Left colon (tissue), 2 donors: ENCODE data around the gene DDB1. TPM values are rescaled to one million over a fixed set of nuclear protein-coding genes. Genes with fewer than 3 reads are reported as not detected.
"Not testable (repeated sequence)": the region's sequence is repeated elsewhere in the genome, so short reads cannot be mapped to it uniquely, and the experiment has no call there.

Experiments used
- ATAC-seq: fragments of 200-7000 bp; cut with Tn5 transposase; one replicate; pipeline ENCODE4 v1.9.1; 2020; ENCODE audit warnings: mild to moderate bottlenecking, moderate library complexity
- DNase-seq, 2 donors: peaks; one replicate each; pipeline ENCODE4 v3.0.0-alpha.2; 2020
- intact Hi-C, 2 donors: fragments of 100-400 bp; cut with DNase I in 1 of 2; cut with micrococcal nuclease in 1 of 2; formaldehyde crosslinking; loops; one replicate each; pipeline versions ENCODE4 v1.11.2 to v1.14.0; 2022; cut with DNase I, micrococcal nuclease
- total RNA-seq, 2 donors: library from RNA; stranded (reverse); fragmentation: NEBNext Ultra II Directional; extraction: Animal tissue kit (Norgen Biotek cat#: 25700); gene quantifications; one replicate each; pipeline ENCODE4 v1.2.1, GENCODE V29; 2021
- donor health status: DM: no; HTN: no; CAD: no.
- donor health status: DM: yes; HTN: yes; CAD: no.

The DDB1 gene
- total RNA-seq, 2 donors from 2014 or later = 138 to 149 TPM

DNA sequence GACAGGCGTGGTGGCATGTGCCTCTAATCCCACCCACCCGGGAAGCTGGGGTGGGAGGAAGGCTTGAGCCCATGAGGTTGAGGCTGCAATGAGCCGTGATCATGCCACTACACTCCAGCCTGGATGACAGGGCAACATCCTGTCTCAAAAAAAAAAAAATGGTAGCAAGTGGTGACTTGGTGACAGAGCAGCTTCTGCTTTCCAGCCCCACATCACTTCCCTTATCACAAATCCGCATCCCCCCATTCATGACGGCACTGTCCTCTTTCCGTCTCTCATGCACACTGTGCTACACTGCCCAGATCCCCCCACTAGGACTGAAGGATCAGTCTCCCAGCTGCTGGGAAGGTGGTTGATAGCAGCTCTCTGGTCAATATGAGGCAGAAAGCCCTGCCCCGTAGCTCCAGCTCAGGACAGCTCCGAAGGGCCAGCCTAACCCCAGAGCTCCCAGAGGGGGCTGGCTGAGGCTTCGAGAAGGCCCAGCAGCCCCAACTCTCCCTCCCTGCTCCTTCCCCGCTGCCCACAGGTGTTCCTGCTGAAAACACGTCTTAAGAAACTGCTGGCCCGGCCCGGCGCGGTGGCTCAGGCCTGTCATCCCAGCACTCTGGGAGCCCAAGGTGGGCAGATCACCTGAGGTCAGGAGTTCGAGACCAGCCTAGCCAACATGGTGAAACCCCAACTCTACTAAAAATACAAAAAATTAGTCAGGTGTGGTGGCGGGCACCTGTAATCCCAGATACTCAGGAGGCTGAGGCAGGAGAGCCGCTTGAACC lies 76.0 kb downstream of the DDB1 start:
- ATAC-seq = no peak
- DNase-seq = no peak
- intact Hi-C loops = loop anchor here in 1 of 2 donors (10.0 kb wide), 1 partner anchor 128 kb away; no protein-coding TSS in a partner anchor

- intact Hi-C loops = loop anchor here in 1 of 2 donors (10.0 kb wide), 1 partner anchor 130 kb away; no protein-coding TSS in a partner anchor
- DNase-seq = peak; percentile 38 to 57
- ATAC-seq = peak; percentile 95
Measured at GRCh38 chr11:61254403-61255025, 78.4 kb downstream of the DDB1 start.

GRCh38 chr11:61252332-61252731 lies 80.6 kb downstream of the DDB1 start:
- intact Hi-C loops = loop anchor here in 1 of 2 donors (10.0 kb wide), 1 partner anchor 132 kb away; no protein-coding TSS in a partner anchor
- not testable (repeated sequence) for ATAC-seq, DNase-seq

GRCh38 chr11:61250796-61251765 lies 81.8 kb downstream of the DDB1 start:
- ATAC-seq, DNase-seq: not testable (repeated sequence)
- intact Hi-C loops = loop anchor here in 1 of 2 donors (10.0 kb wide), 1 partner anchor 134 kb away; no protein-coding TSS in a partner anchor

Other genes starting within 250 kb of the DDB1 start
- 1 to 10 TPM in 1 of 2 donors, under 1 TPM in 1; 0.21 to 1.0 TPM for gene CD5, start 230.6 kb downstream of the DDB1 start, total RNA-seq
- gene VPS37C, start 171.7 kb downstream of the DDB1 start, total RNA-seq = 10 to 100 TPM; 25.4 to 27.3 TPM
- gene PGA3, start 129.6 kb downstream of the DDB1 start, total RNA-seq = not detected
- gene PGA4, start 110.8 kb downstream of the DDB1 start, total RNA-seq = under 1 TPM; 0.14 to 0.52 TPM
- gene PGA5, start 91.9 kb downstream of the DDB1 start, total RNA-seq = under 1 TPM in 1 of 2 donors, not detected in 1; 0.22 TPM
- gene VWCE, start 37.8 kb downstream of the DDB1 start, total RNA-seq = under 1 TPM; 0.36 to 0.76 TPM
- 10 to 100 TPM; 58.5 to 61.5 TPM for gene TKFC, start 123 bp upstream of the DDB1 start, total RNA-seq
- gene CYB561A3, start 28.8 kb upstream of the DDB1 start, total RNA-seq = 10 to 100 TPM; 80.6 to 80.8 TPM
- gene TMEM138, start 29.3 kb upstream of the DDB1 start, total RNA-seq = 10 to 100 TPM; 33.9 to 40.5 TPM
- gene TMEM216, start 59.5 kb upstream of the DDB1 start, total RNA-seq = 1 to 10 TPM; 7.9 to 8.5 TPM
- gene CPSF7, start 96.9 kb upstream of the DDB1 start, total RNA-seq = 10 to 100 TPM; 58.1 to 59.0 TPM
- gene SDHAF2, start 97.0 kb upstream of the DDB1 start, total RNA-seq = 10 to 100 TPM; 33.4 to 39.2 TPM
- under 1 TPM; 0.61 to 0.75 TPM for gene LRRC10B, start 175.6 kb upstream of the DDB1 start, total RNA-seq
- gene SYT7, start 248.0 kb upstream of the DDB1 start, total RNA-seq = 10 to 100 TPM; 18.6 to 24.1 TPM